ENCODE results near the gene GZF1.

DNA sequence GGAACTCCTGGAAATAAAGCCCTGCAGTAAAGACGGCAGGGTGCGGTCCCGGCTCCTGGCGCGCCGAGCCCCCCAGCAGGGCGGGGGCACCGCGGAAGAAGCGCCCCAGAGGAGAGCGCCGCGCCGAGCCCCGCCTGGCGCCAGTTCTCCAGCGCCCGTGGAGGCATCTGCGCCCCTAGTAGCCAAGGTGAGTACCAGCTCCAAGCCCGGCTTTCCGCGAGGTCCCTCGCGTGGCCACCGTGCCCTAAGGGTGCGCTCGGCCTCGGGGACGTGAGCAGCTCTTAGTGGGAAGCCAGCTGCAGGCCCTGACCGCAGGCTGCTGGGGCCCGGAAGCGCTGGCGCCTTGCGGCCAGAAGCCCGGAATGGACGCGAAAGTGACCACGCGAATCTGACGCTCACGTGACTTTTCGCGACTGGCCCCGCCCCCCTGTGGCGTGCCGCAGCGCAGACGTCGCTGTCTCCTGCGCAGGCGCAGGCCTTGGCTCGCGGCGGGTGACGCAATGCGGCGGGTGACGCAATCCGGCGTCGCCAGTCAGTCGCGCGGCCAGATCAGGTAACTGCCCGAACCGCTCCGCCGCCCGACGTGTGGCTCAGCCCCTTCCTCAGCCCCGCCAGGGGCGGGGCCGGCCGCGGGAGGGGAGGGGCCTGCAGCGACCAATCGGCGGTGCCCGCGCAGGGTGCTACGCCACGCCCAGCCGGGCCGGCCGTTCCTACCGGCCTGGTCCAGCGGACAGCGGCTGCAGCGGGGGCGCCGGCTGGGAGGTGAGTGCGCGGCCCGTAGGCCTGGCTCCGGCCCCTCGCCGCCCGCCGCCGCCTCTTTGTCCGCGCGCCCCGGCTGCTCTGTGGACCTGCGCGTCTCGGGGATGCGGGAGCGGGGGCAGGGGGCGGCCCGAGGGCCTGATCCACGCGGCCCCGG, at the start of gene GZF1:
- TF ChIP-seq, protein P1, sequence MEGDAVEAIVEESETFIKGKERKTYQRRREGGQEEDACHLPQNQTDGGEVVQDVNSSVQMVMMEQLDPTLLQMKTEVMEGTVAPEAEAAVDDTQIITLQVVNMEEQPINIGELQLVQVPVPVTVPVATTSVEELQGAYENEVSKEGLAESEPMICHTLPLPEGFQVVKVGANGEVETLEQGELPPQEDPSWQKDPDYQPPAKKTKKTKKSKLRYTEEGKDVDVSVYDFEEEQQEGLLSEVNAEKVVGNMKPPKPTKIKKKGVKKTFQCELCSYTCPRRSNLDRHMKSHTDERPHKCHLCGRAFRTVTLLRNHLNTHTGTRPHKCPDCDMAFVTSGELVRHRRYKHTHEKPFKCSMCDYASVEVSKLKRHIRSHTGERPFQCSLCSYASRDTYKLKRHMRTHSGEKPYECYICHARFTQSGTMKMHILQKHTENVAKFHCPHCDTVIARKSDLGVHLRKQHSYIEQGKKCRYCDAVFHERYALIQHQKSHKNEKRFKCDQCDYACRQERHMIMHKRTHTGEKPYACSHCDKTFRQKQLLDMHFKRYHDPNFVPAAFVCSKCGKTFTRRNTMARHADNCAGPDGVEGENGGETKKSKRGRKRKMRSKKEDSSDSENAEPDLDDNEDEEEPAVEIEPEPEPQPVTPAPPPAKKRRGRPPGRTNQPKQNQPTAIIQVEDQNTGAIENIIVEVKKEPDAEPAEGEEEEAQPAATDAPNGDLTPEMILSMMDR (IDR thresholded peaks at IDR 0.05; ENCODE audit: low read depth, low read length, poor library complexity, severe bottlenecking) = no peak
- no peak for TF ChIP-seq EZH2phosphoT487 (IDR thresholded peaks at IDR 0.05; ENCODE audit: borderline replicate concordance, low read length)

Measured in DOHH2 (cell line).